Neural crest cell (in vitro differentiated cells): ENCODE results near the gene TUSC2. TPM values are rescaled to one million over a fixed set of nuclear protein-coding genes. Genes with fewer than 3 reads are reported as not detected.

Source experiments
- DNase-seq: peaks from one replicate; pipeline ENCODE4 v3.0.0; 2021; ENCODE audit warnings: low read depth, mixed read lengths, low spot score
- H3K27ac Mint-ChIP-seq: one replicate; pipeline ENCODE4 v1.8.0; 2021; ENCODE audit warnings: mild to moderate bottlenecking, mixed read lengths; ENCODE audit not compliant: unreplicated experiment
- H3K27me3 Mint-ChIP-seq: 2 replicates; pipeline ENCODE4 v1.8.0; 2021; ENCODE audit warnings: low read depth, mild to moderate bottlenecking, mixed read lengths
- H3K36me3 Mint-ChIP-seq: 2 replicates; pipeline ENCODE4 v1.8.0; 2021; ENCODE audit warnings: low read depth, mild to moderate bottlenecking, mixed read lengths
- H3K4me1 Mint-ChIP-seq: 2 replicates; pipeline ENCODE4 v1.8.0; 2021; ENCODE audit warnings: mixed read lengths
- H3K4me3 Mint-ChIP-seq: one replicate; pipeline ENCODE4 v1.8.0; 2021; ENCODE audit warnings: mild to moderate bottlenecking, mixed read lengths
- H3K9me3 Mint-ChIP-seq: 2 replicates; pipeline ENCODE4 v1.8.0; 2021; ENCODE audit warnings: mixed read lengths
- CTCF ChIP-seq: fragments of 200-600 bp; sonication (generic); conservative IDR thresholded peaks from 2 replicates; pipeline ENCODE4 v1.5.0; 2021; ENCODE audit warnings: antibody characterized with exemption, mild to moderate bottlenecking
- total RNA-seq: library from RNA; stranded (reverse); gene quantifications from 2 replicates; pipeline ENCODE4 v1.2.1, GENCODE V29; 2021

Gene TUSC2
- total RNA-seq, 1 donor from 2014 or later = 35.5 TPM

GRCh38 chr3:50299929-50300680 lies 27.9 kb downstream of the TUSC2 start:
- Mint-ChIP-seq H3K36me3 (no peaks in the 10 kb centered on the region), H3K9me3 (no peaks in the 10 kb centered on the region), H3K4me1 (peaks cover 29% of the 10 kb centered on the region), H3K27me3 (peaks cover 6% of the 10 kb centered on the region), H3K27ac (peak overlapping the region; percentile 96), H3K4me3 (peak overlapping the region; percentile 98)
- TF ChIP-seq CTCF = no peak
- DNase-seq = no peak

GRCh38 chr3:50299638-50299928 lies 28.4 kb downstream of the TUSC2 start:
- no peak for DNase-seq

GRCh38 chr3:50298836-50299637 lies 29.0 kb downstream of the TUSC2 start, which contains the start of the genes HYAL3 and NAA80:
Gene HYAL3 (minus strand): TSS chr3:50299405. CDS start chr3:50295602, 3,803 bp downstream.
Gene NAA80 (minus strand): TSS chr3:50299405. CDS start chr3:50297463, 1,942 bp downstream.
- peak; percentile 55 for TF ChIP-seq CTCF
- H3K27me3 Mint-ChIP-seq = peaks cover 6% of the 10 kb centered on the region
- H3K4me3 Mint-ChIP-seq = peak within 1 kb of the TSS; percentile 98
- H3K9me3 Mint-ChIP-seq = no peaks in the 10 kb centered on the region
- peak within 1 kb of the TSS; percentile 99 for H3K27ac Mint-ChIP-seq
- peak; percentile 97 for DNase-seq
- H3K36me3 Mint-ChIP-seq = no peaks in the 10 kb centered on the region
- H3K4me1 Mint-ChIP-seq = peaks cover 23% of the 10 kb centered on the region

More at GRCh38 chr3:50299638-50299928, 28.4 kb downstream of the TUSC2 start:
- peaks cover 6% of the 10 kb centered on the region for H3K27me3 Mint-ChIP-seq
- peak overlapping the region; percentile 96 for H3K27ac Mint-ChIP-seq
- peak overlapping the region; percentile 98 for H3K4me3 Mint-ChIP-seq
- H3K9me3 Mint-ChIP-seq = no peaks in the 10 kb centered on the region
- peaks cover 26% of the 10 kb centered on the region for H3K4me1 Mint-ChIP-seq
- TF ChIP-seq CTCF = no peak
- no peaks in the 10 kb centered on the region for H3K36me3 Mint-ChIP-seq

GRCh38 chr3:50297896-50298725 lies 29.9 kb downstream of the TUSC2 start:
- Mint-ChIP-seq H3K36me3 (no peaks in the 10 kb centered on the region), H3K4me1 (peaks cover 23% of the 10 kb centered on the region), H3K27ac (peak overlapping the region; percentile 57), H3K4me3 (peak overlapping the region; percentile 98), H3K9me3 (no peaks in the 10 kb centered on the region), H3K27me3 (peaks cover 6% of the 10 kb centered on the region)
- peak; percentile 37 for TF ChIP-seq CTCF
- DNase-seq = no peak

- Mint-ChIP-seq H3K4me3 (peak overlapping the region; percentile 98), H3K4me1 (peaks cover 29% of the 10 kb centered on the region), H3K36me3 (no peaks in the 10 kb centered on the region), H3K27me3 (peaks cover 6% of the 10 kb centered on the region), H3K9me3 (no peaks in the 10 kb centered on the region), H3K27ac (no peak overlapping the region)
- DNase-seq = no peak
- no peak for TF ChIP-seq CTCF
Observed at GRCh38 chr3:50297384-50297775, 30.6 kb downstream of the TUSC2 start.
